ENCODE measurements around the gene SNX9.

DNA sequence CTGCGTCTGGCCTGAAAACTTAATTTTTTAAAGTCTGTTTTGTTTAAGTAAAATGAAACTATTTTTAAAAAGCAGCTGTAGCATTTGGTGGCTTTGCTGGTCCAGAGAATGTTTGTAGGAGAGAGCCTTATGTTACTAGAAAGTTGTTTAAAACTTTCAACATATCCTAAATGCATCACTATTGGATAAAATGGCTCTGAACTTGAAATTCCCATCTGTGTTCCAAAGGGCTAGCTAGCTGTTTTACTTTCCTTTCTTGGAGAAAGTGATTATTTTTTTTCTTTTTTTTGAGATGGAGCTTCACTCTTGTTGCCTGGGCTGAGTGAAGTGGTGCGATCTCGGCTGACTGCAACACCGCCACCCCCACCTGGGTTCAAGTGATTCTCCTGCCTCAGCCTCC lies 161.1 kb downstream of the SNX9 start:
- no peak for TF ChIP-seq CTCF (IDR thresholded peaks at IDR 0.05)
- TF ChIP-seq POLR2A (IDR thresholded peaks at IDR 0.05), result no peak
- TF ChIP-seq POLR2AphosphoS5 (IDR thresholded peaks at IDR 0.05), result no peak
- no peak for TF ChIP-seq EP300 (IDR thresholded peaks at IDR 0.05)

All from upper lobe of left lung (tissue), 4 donors.